ACHN (cell line): ENCODE data around the gene KPNA2.
"Not testable (repeated sequence)": the region's sequence is repeated elsewhere in the genome, so short reads cannot be mapped to it uniquely, and the experiment has no call there.

Source experiments
- DNase-seq: peaks from one replicate; pipeline ENCODE4 v3.0.0-alpha.2; 2015
- in situ Hi-C: cut with HindIII; loops from 2 replicates; pipeline ENCODE4 v1.10.0; 2017; ENCODE audit warnings: low sequenced_read_pairs, low pct_ligation_motif_present, low pct_unique_long_range_greater_than_20kb

The KPNA2 gene

DNA sequence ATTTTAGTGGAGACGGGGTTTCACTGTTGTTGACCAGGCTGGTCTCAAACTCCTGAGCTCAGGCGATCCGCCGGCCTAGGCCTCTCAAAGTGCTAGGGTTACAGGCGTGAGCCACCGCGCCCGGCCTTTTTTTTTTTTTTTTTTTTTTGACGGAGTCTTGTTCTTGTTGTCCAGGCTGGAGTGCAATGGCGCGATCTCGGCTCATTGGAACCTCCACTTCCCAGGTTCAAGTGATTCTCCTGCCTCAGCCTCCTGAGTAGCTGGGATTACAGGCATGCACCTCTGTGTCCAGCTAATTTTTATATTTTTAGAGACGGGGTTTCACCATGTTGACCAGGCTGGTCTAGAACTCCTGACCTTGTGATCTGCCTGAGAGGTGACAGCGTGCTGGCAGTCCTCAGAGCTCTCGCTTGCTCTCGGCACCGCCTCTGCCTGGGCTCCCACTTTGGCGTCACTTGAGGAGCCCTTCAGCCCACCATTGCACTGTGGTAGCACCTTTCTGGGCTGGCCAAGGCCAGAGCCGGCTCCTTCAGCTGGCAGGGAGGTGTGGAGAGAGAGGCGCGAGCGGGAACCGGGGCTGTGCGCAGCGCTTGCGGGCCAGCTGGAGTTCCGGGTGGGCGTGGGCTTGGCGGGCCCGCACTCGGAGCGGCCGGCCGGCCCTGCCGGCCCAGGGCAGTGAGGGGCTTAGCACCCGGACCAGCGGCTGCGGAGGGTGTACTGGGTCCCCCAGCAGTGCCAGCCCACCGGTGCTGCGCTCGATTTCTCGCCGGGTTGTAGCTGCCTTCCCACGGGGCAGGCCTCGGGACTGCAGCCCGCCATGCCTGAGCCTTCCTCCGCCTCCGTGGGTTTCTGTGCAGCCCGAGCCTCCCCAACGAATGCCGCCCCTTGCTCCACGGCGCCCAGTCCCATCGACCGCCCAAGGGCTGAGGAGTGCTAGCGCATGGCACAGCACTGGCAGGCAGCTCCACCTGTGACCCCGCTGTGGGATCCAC lies 16.1 kb downstream of the KPNA2 start:
- in situ Hi-C loops, DNase-seq: not testable (repeated sequence)

DNA sequence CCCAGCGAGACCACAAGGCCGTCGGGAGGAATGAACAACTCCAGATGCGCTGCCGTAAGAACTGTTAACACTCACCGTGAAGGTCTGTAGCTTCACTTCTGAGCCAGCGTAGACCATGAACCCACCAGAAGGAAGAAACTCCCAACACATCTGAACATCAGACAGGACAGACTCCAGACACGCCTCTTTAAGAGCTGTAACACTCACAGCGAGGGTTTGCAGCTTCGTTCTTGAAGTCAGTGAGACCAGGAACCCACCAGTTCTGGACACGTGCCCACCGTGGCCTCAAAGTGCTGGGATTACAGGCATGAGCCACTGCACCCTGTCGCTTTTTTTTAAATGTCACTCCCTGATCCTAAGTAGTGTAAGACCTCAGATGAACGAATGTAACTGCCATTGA lies 17.3 kb downstream of the KPNA2 start:
- in situ Hi-C loops: no loop called here
- DNase-seq: no peak

GRCh38 chr17:68053231-68054013 lies 17.9 kb downstream of the KPNA2 start:
- in situ Hi-C loops: no loop called here
- DNase-seq: no peak

GRCh38 chr17:68054296-68054900 lies 18.9 kb downstream of the KPNA2 start:
- DNase-seq: no peak

GRCh38 chr17:68057531-68057952 lies 22.0 kb downstream of the KPNA2 start:
- DNase-seq: peak; percentile 49
- in situ Hi-C loops: no loop called here

More at GRCh38 chr17:68054296-68054900, 18.9 kb downstream of the KPNA2 start:
- in situ Hi-C loops: no loop called here

DNA sequence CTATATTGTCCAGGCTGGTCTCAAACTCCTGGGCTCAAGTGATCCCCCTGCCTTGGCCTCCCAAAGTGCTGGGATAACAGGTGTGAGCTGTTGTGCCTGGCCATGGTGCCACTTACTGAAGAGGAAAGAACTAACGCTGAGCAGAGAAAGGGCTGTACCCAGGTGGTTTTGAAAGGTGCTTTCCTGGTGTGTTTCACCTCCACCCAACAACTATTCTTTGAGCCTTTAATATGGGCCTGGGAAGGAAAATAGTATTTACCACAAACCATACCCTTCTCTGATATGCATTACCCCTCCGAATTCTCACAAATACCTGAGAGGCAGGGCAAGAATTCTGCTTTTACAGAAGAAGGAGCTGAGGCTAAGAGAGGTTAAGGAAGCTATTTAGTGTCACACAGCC lies 24.8 kb downstream of the KPNA2 start:
- DNase-seq: no peak
- in situ Hi-C loops: no loop called here

DNA sequence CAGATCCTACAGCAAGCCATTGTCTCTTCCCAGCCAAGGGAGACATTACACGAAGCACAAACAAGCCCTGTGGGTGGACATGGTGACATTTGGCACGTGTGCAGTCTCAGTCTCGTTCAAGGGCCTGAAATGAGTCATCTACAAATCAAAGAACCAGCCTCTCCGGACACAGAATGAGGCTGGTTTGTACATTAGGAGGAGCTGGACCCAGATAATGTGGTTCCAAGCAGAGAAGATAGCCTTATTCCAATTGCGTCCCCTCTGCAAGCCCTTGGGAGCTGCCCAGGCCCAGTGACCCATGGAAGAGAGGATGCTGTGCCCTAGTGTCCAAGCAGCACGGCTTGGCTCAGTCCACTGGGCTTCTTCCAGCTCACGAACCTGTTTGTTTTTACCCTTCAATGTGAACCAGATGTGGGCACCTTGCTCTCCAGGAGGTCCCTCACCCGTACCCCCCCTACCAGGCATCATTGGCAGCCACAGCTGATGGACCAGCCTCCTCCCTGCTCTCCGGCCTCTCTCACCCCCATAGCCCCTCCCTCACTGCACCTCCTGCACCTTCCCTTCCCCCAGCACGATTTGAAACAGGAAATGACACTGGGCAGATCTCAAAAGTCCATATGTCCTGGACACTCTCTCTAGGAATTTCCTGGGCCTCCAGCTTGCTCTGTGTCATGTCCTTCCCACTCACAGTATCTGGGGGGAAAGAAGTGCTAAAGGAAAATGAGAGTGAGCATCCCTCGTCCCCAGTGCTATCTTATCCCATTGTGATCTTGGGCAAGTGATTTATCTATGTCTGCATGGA lies 26.2 kb downstream of the KPNA2 start:
- in situ Hi-C loops: no loop called here
- no peak for DNase-seq

DNA sequence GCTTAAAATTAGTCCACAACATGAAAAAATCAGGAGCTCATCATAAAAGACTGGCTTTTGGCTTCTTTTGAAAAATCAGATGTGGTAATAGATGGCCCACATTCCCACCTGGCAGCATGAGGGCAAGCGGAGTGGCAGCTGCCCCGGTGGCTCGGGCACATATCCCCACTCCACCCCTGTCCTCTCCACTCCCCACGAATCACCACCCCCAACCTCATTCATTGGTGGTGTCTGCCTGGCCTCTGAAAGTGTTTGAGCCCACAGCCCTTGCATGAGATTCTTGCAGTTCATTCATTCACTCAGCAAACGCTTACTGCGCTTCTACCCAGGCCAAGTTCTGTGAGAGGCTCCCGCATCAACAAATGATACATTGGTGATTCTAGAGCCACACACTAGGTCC lies 29.8 kb downstream of the KPNA2 start:
- DNase-seq, in situ Hi-C loops: not testable (repeated sequence)

- in situ Hi-C loops, DNase-seq: not testable (repeated sequence)
Measured at GRCh38 chr17:68068512-68068911, 33.0 kb downstream of the KPNA2 start.

DNA sequence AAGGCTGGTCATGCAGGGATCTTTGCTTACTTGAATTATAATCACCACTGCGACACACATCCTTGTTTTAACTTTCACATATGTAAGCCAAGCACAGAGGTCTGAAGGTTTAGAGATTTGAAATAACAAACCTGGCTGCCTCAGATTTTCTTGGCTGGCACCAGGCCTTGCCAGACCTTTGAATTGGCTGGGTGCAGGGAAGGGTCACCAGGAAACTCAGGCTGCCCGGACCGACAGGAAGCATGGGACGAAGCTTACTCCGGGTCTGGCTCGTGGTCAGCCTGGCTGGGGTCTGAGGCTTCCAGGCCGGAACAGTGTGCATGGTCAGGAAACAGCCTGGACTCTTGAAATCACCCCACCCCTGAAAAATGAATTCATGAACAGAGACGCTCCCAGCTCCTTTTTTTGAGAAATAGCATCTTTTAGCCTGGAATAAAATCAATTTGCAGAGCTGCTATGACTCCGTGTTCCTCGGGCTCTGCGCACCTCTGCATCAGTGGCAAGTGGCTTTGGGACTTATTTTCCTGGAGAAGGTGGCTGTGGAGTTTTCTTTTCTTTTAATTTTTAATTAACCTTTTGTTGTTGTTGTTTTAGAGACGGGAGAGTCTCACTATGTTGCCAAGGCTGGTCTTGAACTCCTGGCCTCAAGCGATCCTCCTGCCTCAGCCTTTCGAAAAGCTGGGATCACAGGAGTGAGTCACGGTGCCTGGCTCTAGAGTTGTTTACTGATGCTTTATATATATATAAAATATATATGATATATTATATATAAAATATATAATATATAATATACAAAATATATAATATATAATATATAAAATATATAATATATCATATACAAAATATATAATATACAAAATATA lies 35.3 kb downstream of the KPNA2 start:
- not testable (repeated sequence) for DNase-seq

DNA sequence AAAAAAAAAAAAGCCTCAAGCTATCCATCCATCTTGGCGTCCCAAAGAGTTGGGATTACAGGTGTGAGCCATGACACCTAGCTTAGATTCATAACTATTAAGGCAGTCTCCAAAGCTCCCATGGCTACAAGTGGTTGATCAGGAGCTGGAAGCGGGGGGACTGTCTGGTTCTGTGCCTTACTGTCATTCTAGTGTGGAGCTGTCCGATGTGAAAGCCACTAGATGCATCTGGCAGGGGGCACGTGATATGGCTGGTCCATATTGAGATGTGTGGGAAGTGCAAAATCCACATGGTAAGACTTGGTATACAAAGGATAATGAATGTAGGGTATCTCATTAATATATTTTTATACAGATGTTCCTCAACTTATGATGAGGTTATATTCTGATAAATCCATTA lies 38.7 kb downstream of the KPNA2 start:
- DNase-seq: no peak
- in situ Hi-C loops: no loop called here

More for the DNA sequence above, 35.3 kb downstream of the KPNA2 start:
- in situ Hi-C loops: not testable (repeated sequence)

DNA sequence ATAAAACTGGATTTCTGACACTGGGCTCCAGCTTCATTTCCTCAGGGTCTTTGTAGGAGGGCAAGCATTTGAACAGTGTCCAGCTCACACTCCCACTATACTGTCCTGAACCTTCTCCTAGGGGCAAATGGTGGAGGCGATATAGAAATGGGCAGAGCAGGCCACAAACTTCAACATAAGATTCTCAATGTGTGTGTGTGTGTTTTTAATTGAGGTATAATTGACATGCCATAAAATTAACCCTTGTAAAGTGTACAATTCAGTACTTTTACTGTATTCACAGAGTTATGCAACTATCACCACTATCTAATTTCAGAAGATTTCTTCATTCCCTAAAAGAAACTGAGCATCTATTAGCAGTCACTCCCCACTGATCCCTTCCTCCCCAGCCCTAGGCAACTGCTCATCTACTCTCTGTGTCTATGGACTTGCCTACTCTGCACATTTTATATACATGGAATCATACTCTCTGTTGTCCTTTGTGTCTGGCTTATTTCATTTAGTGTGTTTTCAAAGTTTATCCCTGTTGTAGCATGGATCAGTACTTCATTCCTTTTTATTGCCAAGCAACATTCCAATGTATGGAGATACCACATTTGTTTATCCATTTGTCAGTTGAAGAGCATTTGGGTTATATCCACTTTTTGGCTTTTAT lies 40.5 kb downstream of the KPNA2 start:
- in situ Hi-C loops, DNase-seq: not testable (repeated sequence)

- DNase-seq, in situ Hi-C loops: not testable (repeated sequence)
Measured at GRCh38 chr17:68077498-68077897, 42.0 kb downstream of the KPNA2 start.

DNA sequence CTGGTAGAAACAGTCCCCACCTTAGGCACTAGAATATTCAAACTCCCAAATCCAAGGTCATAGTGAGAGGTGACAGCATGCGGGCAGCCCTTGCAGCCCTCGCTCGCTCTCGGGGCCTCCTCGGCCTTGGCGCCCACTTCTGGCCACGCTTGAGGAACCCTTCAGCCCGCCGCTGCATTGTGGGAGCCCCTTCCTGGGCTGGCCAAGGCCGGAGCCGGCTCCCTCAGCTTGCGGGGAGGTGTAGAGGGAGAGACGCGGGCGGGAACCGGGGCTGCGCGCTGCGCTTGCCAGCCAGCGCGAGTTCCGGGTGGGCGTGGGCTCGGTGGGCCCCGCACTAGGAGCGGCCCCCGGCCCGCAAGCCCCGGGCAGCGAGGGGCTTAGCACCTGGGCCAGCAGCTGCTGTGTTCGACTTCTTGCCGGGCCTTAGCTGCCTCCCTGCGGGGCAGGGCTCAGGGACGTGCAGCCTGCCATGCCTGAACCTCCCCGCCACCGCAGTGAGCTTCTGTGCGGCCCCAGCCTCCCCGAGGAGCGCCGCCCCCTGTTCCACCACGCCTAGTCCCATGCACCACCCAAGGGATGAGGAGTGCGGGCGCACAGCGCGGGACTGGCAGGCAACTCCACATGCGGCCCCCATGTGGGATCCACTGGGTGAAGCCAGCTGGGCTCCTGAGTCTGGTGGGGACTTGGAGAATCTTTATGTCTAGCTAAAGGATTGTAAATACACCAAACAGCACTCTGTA lies 45.0 kb downstream of the KPNA2 start:
- no peak for DNase-seq
- in situ Hi-C loops: no loop called here

- DNase-seq, in situ Hi-C loops: not testable (repeated sequence)
Measured at GRCh38 chr17:68081305-68082265, 46.0 kb downstream of the KPNA2 start.
